Fibroblast of the conjunctiva (primary cell): ENCODE measurements around the gene SETD2.

Experiments
- DNase-seq: peaks from one replicate; pipeline ENCODE4 v3.0.0-alpha.2; 2010; ENCODE audit warnings: low read depth

The SETD2 gene

GRCh38 chr3:46984591-46985459 is 179.1 kb downstream of the SETD2 start:
- DNase-seq: no peak

GRCh38 chr3:46982546-46982945 is 181.4 kb downstream of the SETD2 start:
- DNase-seq: no peak

- DNase-seq: no peak
These were observed 181.9 kb downstream of the SETD2 start for GRCh38 chr3:46981932-46982471.

- no peak for DNase-seq
These were observed 183.9 kb downstream of the SETD2 start for GRCh38 chr3:46979958-46980497.

GRCh38 chr3:46978985-46979944 is 184.6 kb downstream of the SETD2 start, which contains the start of gene NBEAL2:
NBEAL2 (plus strand) TSS chr3:46979666; CDS start chr3:46979862, 196 bp downstream.
- peak; percentile 84 for DNase-seq

- no peak for DNase-seq
These were observed 185.5 kb downstream of the SETD2 start for GRCh38 chr3:46978381-46978780.

GRCh38 chr3:46977811-46978195 is 186.1 kb downstream of the SETD2 start:
- no peak for DNase-seq

GRCh38 chr3:46976326-46977190 is 187.4 kb downstream of the SETD2 start, which contains the start of gene CCDC12:
CCDC12 (minus strand) TSS chr3:46976745; CDS start chr3:46976732, 13 bp downstream.
- DNase-seq: peak; percentile 99

- no peak for DNase-seq
These were observed 189.3 kb downstream of the SETD2 start for GRCh38 chr3:46974421-46975171.

- no peak for DNase-seq
These were observed 191.5 kb downstream of the SETD2 start for GRCh38 chr3:46972396-46972795.

- no peak for DNase-seq
These were observed 192.2 kb downstream of the SETD2 start for GRCh38 chr3:46971742-46972141.

- DNase-seq: no peak
These were observed 192.8 kb downstream of the SETD2 start for GRCh38 chr3:46971151-46971550.

GRCh38 chr3:46970391-46971091 is 193.4 kb downstream of the SETD2 start:
- no peak for DNase-seq

GRCh38 chr3:46968783-46969428 is 195.0 kb downstream of the SETD2 start:
- DNase-seq: no peak

- no peak for DNase-seq
These were observed 197.1 kb downstream of the SETD2 start for GRCh38 chr3:46966811-46967210.
